ENCODE results near the gene CDKN1C. TPM values are rescaled to one million over a fixed set of nuclear protein-coding genes. Genes with fewer than 3 reads are reported as not detected.

The CDKN1C gene
- total and polyA plus RNA-seq, 2 of the 8 experiments (the other 6 are each of a cell fraction or from before 2014, with no cell fraction given) = 12.8 to 14.1 TPM

- FAIRE-seq (no peak), DNase-seq (ENCODE audit: low read depth in 1 of 2, low spot score in 2 of 2) (no peak)
- no peak overlapping the region for H3K14ac ChIP-seq (ENCODE audit: insufficient read length)
- H3K9me3 ChIP-seq (ENCODE audit: insufficient read depth in 2 of 2, low read depth in 1 of 2, low read length in 1 of 2) = no peaks in the 10 kb centered on the region; a peak in 1 of 4 replicates
- POLR2A ChIA-PET (ENCODE audit: partially characterized antibody) = interaction anchor here (0.7 kb wide), 1 partner anchor 167 kb away, joined by 4 read pairs; no protein-coding TSS in a partner anchor
- H3K4ac ChIP-seq (replicated peaks; ENCODE audit: insufficient read length, low read depth, low read length) = no peak overlapping the region
- no peak overlapping the region for H3K9ac ChIP-seq (replicated peaks in 1 of 4; ENCODE audit: extremely low read depth in 1 of 4, low read depth in 3 of 4, low read length in 3 of 4)
- peak overlapping the region; percentile 88 for H3K56ac ChIP-seq (replicated peaks; ENCODE audit: insufficient read length, low read depth, low read length)
- 97 to 100% methylated on average over 5 to 6 of the region's 7 CpGs for WGBS, 2 experiments (ENCODE audit: extremely low coverage in 1 of 2, insufficient coverage in 1 of 2, insufficient read length in 1 of 2, insufficient replicate concordance in 2 of 2, low coverage in 1 of 2, low lambda C conversion rate in 2 of 2, missing lambda C conversion rate in 1 of 2)
- H2BK120ac ChIP-seq (replicated peaks; ENCODE audit: low read depth, low read length) = no peak overlapping the region
- H2BK15ac ChIP-seq (ENCODE audit: low read length) = peak overlapping the region; percentile 65; the same call in 1 of the 2 replicates
- H4K8ac ChIP-seq (ENCODE audit: extremely low read depth, insufficient read depth, low read length) = no peak overlapping the region
- H3K79me1 ChIP-seq (ENCODE audit: low read depth, low read length) = no peaks in the 10 kb centered on the region
- H3K23me2 ChIP-seq (ENCODE audit: low read depth, low read length) = peaks cover 4% of the 10 kb centered on the region; the same call in 1 of the 2 replicates
- CTCF ChIA-PET (ENCODE audit: partially characterized antibody) = interaction anchor here (0.7 to 2.9 kb wide), 3 partner anchors 27 to 325 kb away, joined by 3 to 13 read pairs (median 3); no protein-coding TSS in a partner anchor
- no peak overlapping the region for H3K18ac ChIP-seq (ENCODE audit: extremely low read depth, low read length)
- H4K91ac ChIP-seq (replicated peaks; ENCODE audit: insufficient read length, low read length) = no peak overlapping the region
- peak overlapping the region; percentile 90; the same call in 1 of the 2 replicates for H2BK20ac ChIP-seq (ENCODE audit: low read length)
- 0 out of 2 replicates have a peak overlapping the region, but pooled peaks have one; percentile 34 for H2AK5ac ChIP-seq (ENCODE audit: low read depth, low read length)
- H3K23ac ChIP-seq (ENCODE audit: insufficient read length) = no peak overlapping the region
- peaks cover 0 to 7% (median 3%) of the 10 kb centered on the region in 4 experiments; a peak in 5 of 7 replicates for H3K4me1 ChIP-seq (replicated peaks in 1 of 4; ENCODE audit: control insufficient read depth in 3 of 4, insufficient read depth in 4 of 4, low read length in 3 of 4)
- no peak overlapping the region for H2BK5ac ChIP-seq (ENCODE audit: low read depth, low read length)
- H3K79me2 ChIP-seq (ENCODE audit: control insufficient read depth in 1 of 2, insufficient read depth in 2 of 2, low read length in 2 of 2) = no peaks in the 10 kb centered on the region
- H2BK12ac ChIP-seq (ENCODE audit: low read depth, low read length) = 0 out of 2 replicates have a peak overlapping the region, but pooled peaks have one; percentile 43
- peaks cover 0 to 2% of the 10 kb centered on the region in 2 experiments for H4K20me1 ChIP-seq (replicated peaks in 1 of 2; ENCODE audit: control insufficient read depth in 1 of 2, insufficient read depth in 2 of 2, low read length in 2 of 2)
- H3K27ac ChIP-seq (ENCODE audit: low read depth, low read length) = no peak overlapping the region
- H3K27me3 ChIP-seq (replicated peaks in 1 of 4; ENCODE audit: control insufficient read depth in 3 of 4, extremely low read depth in 1 of 4, insufficient read depth in 3 of 4, low read length in 3 of 4) = peaks cover 0 to 23% (median 11%) of the 10 kb centered on the region in 4 experiments; a peak in 4 of 7 replicates
- no peak overlapping the region for H3K4me3 ChIP-seq (ENCODE audit: extremely low read depth in 1 of 4, insufficient read depth in 2 of 4, low read depth in 3 of 4, low read length in 4 of 4)
- no peaks in the 10 kb centered on the region for H3K36me3 ChIP-seq (ENCODE audit: control insufficient read depth in 2 of 4, insufficient read depth in 4 of 4, low read length in 3 of 4)
- no peak overlapping the region for H2AFZ ChIP-seq (ENCODE audit: low read length)
- H3K4me2 ChIP-seq (ENCODE audit: insufficient read depth in 1 of 2, low read depth in 2 of 2, low read length in 2 of 2) = no peak overlapping the region
- no peak overlapping the region for H4K5ac ChIP-seq (ENCODE audit: insufficient read length, low read depth, low read length)
- TF ChIP-seq KDM4A (IDR thresholded peaks at IDR 0.05; ENCODE audit: low read depth, low read length, severe bottlenecking) (no peak), MAX (IDR thresholded peaks at IDR 0.05) (no peak), YY1 (IDR thresholded peaks at IDR 0.05; ENCODE audit: low read depth, low read length) (no peak), TAF7 (optimal IDR thresholded peaks at IDR 0.05; ENCODE audit: borderline replicate concordance, low read depth, low read length) (no peak), JUND (IDR thresholded peaks at IDR 0.05; ENCODE audit: low read length) (no peak), RBBP5 (IDR thresholded peaks at IDR 0.05; ENCODE audit: borderline replicate concordance, low read depth, low read length) (no peak), ATF2 (IDR thresholded peaks at IDR 0.05; ENCODE audit: low read length) (no peak), SP1 (IDR thresholded peaks at IDR 0.05; ENCODE audit: low read depth, low read length) (no peak), SP2 (IDR thresholded peaks at IDR 0.05; ENCODE audit: low read length) (no peak), NRF1 (IDR thresholded peaks at IDR 0.05; ENCODE audit: low read depth, low read length) (no peak)
These were observed 31.5 kb downstream of the CDKN1C start for GRCh38 chr11:2853997-2854560.

Data from H1 (cell line).